CD4-positive, alpha-beta memory T cell (primary cell): ENCODE data around the gene CIDEA. TPM values are rescaled to one million over a fixed set of nuclear protein-coding genes. Genes with fewer than 3 reads are reported as not detected.
"Not testable (repeated sequence)": the region's sequence is repeated elsewhere in the genome, so short reads cannot be mapped to it uniquely, and the experiment has no call there.

Experiments used
- CTCF ChIA-PET: fragments of 350-600 bp; sonication (Branson Sonifier 250); formaldehyde crosslinking; loops from one replicate; lab custom pipeline; 2021; ENCODE audit warnings: inconsistent platforms; ENCODE audit not compliant: partially characterized antibody; lab: Charles Lee
- POLR2A ChIA-PET: fragments of 350-600 bp; sonication (Branson Sonifier 250); formaldehyde crosslinking; loops from one replicate; lab custom pipeline; 2021; ENCODE audit not compliant: partially characterized antibody; lab: Charles Lee
- DNase-seq, 5 donors: peaks; one replicate each; pipeline versions ENCODE4 v3.0.0 to v3.0.0-alpha.2; 2020 to 2022; ENCODE audit warnings: mixed read lengths in 1 of 5
- H3K27ac ChIP-seq: one replicate; pipeline ENCODE4 v1.7.0; 2013; ENCODE audit warnings: low read depth, low read length
- H3K27me3 ChIP-seq: 2 replicates; pipeline ENCODE4 v1.7.0; 2013; ENCODE audit warnings: mild to moderate bottlenecking, low read length, moderate library complexity; ENCODE audit not compliant: insufficient read depth
- H3K36me3 ChIP-seq: 2 replicates; pipeline ENCODE4 v1.7.0; 2013; ENCODE audit warnings: mild to moderate bottlenecking, low read length, moderate library complexity; ENCODE audit not compliant: insufficient read depth
- H3K4me1 ChIP-seq: 2 replicates; pipeline ENCODE4 v1.7.0; 2013; ENCODE audit warnings: mild to moderate bottlenecking, low read length, moderate library complexity; ENCODE audit not compliant: insufficient read depth
- H3K4me3 ChIP-seq, 2 donors: one replicate each; pipeline ENCODE4 v1.7.0; 2013; ENCODE audit warnings: low read length in 2 of 2, mild to moderate bottlenecking in 1 of 2
- H3K9me3 ChIP-seq, 2 donors: one replicate each; pipeline ENCODE4 v1.7.0; 2013; ENCODE audit warnings: low read length in 2 of 2, control low read depth in 1 of 2; ENCODE audit not compliant: control insufficient read depth in 1 of 2
- H3K27ac Mint-ChIP-seq, 7 donors: one replicate each; pipeline ENCODE4 v1.8.0; 2020 to 2021; ENCODE audit warnings: mixed read lengths in 7 of 7, mild to moderate bottlenecking in 6 of 7, inconsistent platforms in 3 of 7, moderate library complexity in 3 of 7
- H3K27me3 Mint-ChIP-seq, 2 donors: one replicate each; pipeline ENCODE4 v1.8.0; 2020 to 2021; ENCODE audit warnings: mixed read lengths in 2 of 2
- H3K36me3 Mint-ChIP-seq, 2 donors: one replicate each; pipeline ENCODE4 v1.8.0; 2020 to 2021; ENCODE audit warnings: mixed read lengths in 2 of 2, inconsistent platforms in 1 of 2, mild to moderate bottlenecking in 1 of 2
- H3K4me1 Mint-ChIP-seq, 4 donors: one replicate each; pipeline ENCODE4 v1.8.0; 2020 to 2021; ENCODE audit warnings: mixed read lengths in 4 of 4, mild to moderate bottlenecking in 1 of 4
- H3K4me3 Mint-ChIP-seq, 8 donors: one replicate each; pipeline ENCODE4 v1.8.0; 2020 to 2021; ENCODE audit warnings: mixed read lengths in 8 of 8, mild to moderate bottlenecking in 7 of 8, moderate library complexity in 6 of 8, inconsistent platforms in 3 of 8
- H3K9me3 Mint-ChIP-seq, 8 donors: one replicate each; pipeline ENCODE4 v1.8.0; 2020 to 2021; ENCODE audit warnings: mixed read lengths in 8 of 8, mild to moderate bottlenecking in 5 of 8, inconsistent platforms in 3 of 8, moderate library complexity in 1 of 8
- intact Hi-C: fragments of 100-400 bp; cut with micrococcal nuclease; formaldehyde crosslinking; loops from one replicate; pipeline ENCODE4 v1.15.1; 2023
- polyA plus RNA-seq, 2 donors: library from polyadenylated mRNA; unstranded; fragments of 300-500 nt; fragmentation: Illumina TruSeq; gene quantifications; one replicate each; pipeline ENCODE4 v1.2.3, GENCODE V29; 2021
- total RNA-seq, 2 experiments: library from RNA; stranded (reverse); gene quantifications; one replicate each; pipeline ENCODE4 v1.2.3, GENCODE V29; 2021

Gene CIDEA, protein sequence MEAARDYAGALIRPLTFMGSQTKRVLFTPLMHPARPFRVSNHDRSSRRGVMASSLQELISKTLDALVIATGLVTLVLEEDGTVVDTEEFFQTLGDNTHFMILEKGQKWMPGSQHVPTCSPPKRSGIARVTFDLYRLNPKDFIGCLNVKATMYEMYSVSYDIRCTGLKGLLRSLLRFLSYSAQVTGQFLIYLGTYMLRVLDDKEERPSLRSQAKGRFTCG
- total RNA-seq: not detected
- not detected for polyA plus RNA-seq

GRCh38 chr18:12254136-12254819 lies at the start of gene CIDEA:
Gene CIDEA, plus strand, starts transcription at chr18:12254361. Its CDS starts 23 bp downstream, at chr18:12254384.
- ChIA-PET POLR2A (no interaction called here), CTCF (interaction anchor here (2.2 kb wide), 1 partner anchor 18 kb away, joined by 7 read pairs; no protein-coding TSS in a partner anchor)
- Histone ChIP-seq H3K9me3 (no peaks in the 10 kb centered on the region), H3K36me3 (no peaks in the 10 kb centered on the region), H3K27me3 (no peaks in the 10 kb centered on the region), H3K27ac (no peak within 1 kb of the TSS), H3K4me3 (no peak within 1 kb of the TSS), H3K4me1 (no peaks in the 10 kb centered on the region)
- DNase-seq: no peak
- peak within 1 kb of the TSS in 1 of 8 donors; percentile 12 for H3K4me3 Mint-ChIP-seq
- intact Hi-C loops: no loop called here
- H3K9me3 Mint-ChIP-seq: peaks cover 0 to 2% (median 0%) of the 10 kb centered on the region in 8 donors
- H3K27me3 Mint-ChIP-seq: peaks cover 14 to 42% of the 10 kb centered on the region in 2 donors
- H3K27ac Mint-ChIP-seq: no peak within 1 kb of the TSS
- peaks cover 0 to 2% (median 0%) of the 10 kb centered on the region in 4 donors for H3K4me1 Mint-ChIP-seq
- H3K36me3 Mint-ChIP-seq: no peaks in the 10 kb centered on the region

- H3K4me1 Mint-ChIP-seq, H3K27ac Mint-ChIP-seq, H3K36me3 ChIP-seq, H3K27me3 ChIP-seq, H3K4me3 ChIP-seq, H3K27me3 Mint-ChIP-seq, H3K4me3 Mint-ChIP-seq, DNase-seq, CTCF ChIA-PET, POLR2A ChIA-PET, intact Hi-C loops, H3K4me1 ChIP-seq, H3K9me3 ChIP-seq, H3K36me3 Mint-ChIP-seq, H3K27ac ChIP-seq, H3K9me3 Mint-ChIP-seq: not testable (repeated sequence)
These were observed 45.6 kb upstream of the CIDEA start for GRCh38 chr18:12208296-12209153.

- H3K27ac ChIP-seq, H3K4me3 Mint-ChIP-seq, H3K4me1 ChIP-seq, H3K27me3 ChIP-seq, H3K27ac Mint-ChIP-seq, H3K36me3 ChIP-seq, POLR2A ChIA-PET, H3K9me3 Mint-ChIP-seq, H3K27me3 Mint-ChIP-seq, DNase-seq, H3K36me3 Mint-ChIP-seq, H3K9me3 ChIP-seq, intact Hi-C loops, H3K4me1 Mint-ChIP-seq, CTCF ChIA-PET, H3K4me3 ChIP-seq: not testable (repeated sequence)
These were observed 41.9 kb upstream of the CIDEA start for GRCh38 chr18:12212308-12212707.

GRCh38 chr18:12214296-12215005 lies 39.7 kb upstream of the CIDEA start:
- H3K27me3 ChIP-seq, intact Hi-C loops, H3K4me3 ChIP-seq, H3K4me1 Mint-ChIP-seq, H3K4me1 ChIP-seq, H3K9me3 ChIP-seq, DNase-seq, H3K4me3 Mint-ChIP-seq, H3K27ac Mint-ChIP-seq, H3K36me3 Mint-ChIP-seq, H3K27ac ChIP-seq, H3K9me3 Mint-ChIP-seq, POLR2A ChIA-PET, H3K27me3 Mint-ChIP-seq, CTCF ChIA-PET, H3K36me3 ChIP-seq: not testable (repeated sequence)

- H3K4me3 Mint-ChIP-seq, H3K27me3 Mint-ChIP-seq, H3K27ac ChIP-seq, H3K27ac Mint-ChIP-seq, H3K4me1 Mint-ChIP-seq, DNase-seq, H3K9me3 ChIP-seq, H3K27me3 ChIP-seq, H3K9me3 Mint-ChIP-seq, H3K36me3 ChIP-seq, H3K4me1 ChIP-seq, H3K36me3 Mint-ChIP-seq, CTCF ChIA-PET, POLR2A ChIA-PET, intact Hi-C loops, H3K4me3 ChIP-seq: not testable (repeated sequence)
These were observed 37.7 kb upstream of the CIDEA start for GRCh38 chr18:12216471-12216870.

DNA sequence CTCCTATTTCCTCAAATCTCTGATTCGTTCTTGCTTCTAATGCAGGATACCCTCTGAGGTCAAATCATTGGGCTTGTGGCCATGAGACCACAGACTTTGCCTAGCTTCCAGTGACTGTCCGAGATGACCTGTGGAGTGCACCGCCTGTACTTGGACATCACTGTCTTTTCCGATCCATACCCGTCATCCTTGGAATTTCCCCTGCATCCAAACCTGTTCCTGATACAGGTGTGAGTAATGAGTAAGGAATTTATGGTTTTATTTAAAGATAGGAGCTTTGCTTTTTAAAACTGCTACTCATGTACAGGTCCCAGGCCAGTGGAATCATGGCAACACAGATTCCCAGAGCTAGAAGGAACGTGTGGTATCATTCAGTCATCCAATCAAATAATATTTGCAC lies 35.6 kb upstream of the CIDEA start:
- H3K36me3 ChIP-seq, H3K4me3 ChIP-seq, H3K9me3 ChIP-seq, H3K27me3 Mint-ChIP-seq, H3K4me1 ChIP-seq, H3K27ac Mint-ChIP-seq, H3K4me1 Mint-ChIP-seq, H3K4me3 Mint-ChIP-seq, POLR2A ChIA-PET, H3K36me3 Mint-ChIP-seq, CTCF ChIA-PET, H3K9me3 Mint-ChIP-seq, H3K27ac ChIP-seq, intact Hi-C loops, DNase-seq, H3K27me3 ChIP-seq: not testable (repeated sequence)

- H3K4me3 Mint-ChIP-seq, H3K4me3 ChIP-seq, H3K27me3 ChIP-seq, H3K27ac ChIP-seq, H3K36me3 Mint-ChIP-seq, DNase-seq, H3K9me3 Mint-ChIP-seq, H3K36me3 ChIP-seq, H3K27me3 Mint-ChIP-seq, POLR2A ChIA-PET, CTCF ChIA-PET, H3K9me3 ChIP-seq, intact Hi-C loops, H3K4me1 Mint-ChIP-seq, H3K4me1 ChIP-seq, H3K27ac Mint-ChIP-seq: not testable (repeated sequence)
These were observed 32.1 kb upstream of the CIDEA start for GRCh38 chr18:12222041-12222440.
